HEK293 (cell line): ENCODE data around the gene PPP2R3A.

Experiments
- MEIS1 ChIP-seq: sonication (generic); formaldehyde crosslinking; IDR thresholded peaks from 2 replicates; pipeline ENCODE4 v1.8.1; 2022; ENCODE audit warnings: missing genetic modification reagents, mild to moderate bottlenecking, borderline replicate concordance
- PATZ1 ChIP-seq: fragments of 450-650 bp; formaldehyde crosslinking; IDR thresholded peaks from 2 replicates; pipeline ENCODE4 v1.5.1; 2016; ENCODE audit warnings: missing biosample characterization, missing genetic modification characterization
- SP2 ChIP-seq: fragments of 450-650 bp; formaldehyde crosslinking; IDR thresholded peaks from 2 replicates; pipeline ENCODE4 v1.5.1; 2016; ENCODE audit warnings: missing biosample characterization, missing genetic modification characterization
- YY1 ChIP-seq: fragments of 450-650 bp; formaldehyde crosslinking; IDR thresholded peaks from 2 replicates; pipeline ENCODE4 v1.5.1; 2018; ENCODE audit warnings: missing biosample characterization, missing genetic modification characterization
- YY2 ChIP-seq: fragments of 450-650 bp; formaldehyde crosslinking; IDR thresholded peaks from 2 replicates; pipeline ENCODE4 v1.5.1; 2016; ENCODE audit warnings: missing biosample characterization, missing genetic modification characterization
- ZBTB1 ChIP-seq: fragments of 450-650 bp; formaldehyde crosslinking; IDR thresholded peaks from 2 replicates; pipeline ENCODE4 v1.5.1; 2016; ENCODE audit warnings: missing biosample characterization, missing genetic modification characterization
- ZNF274 ChIP-seq, 2 experiments: fragments of 200-500 bp in 1 of 2; fragments of 450-650 bp in 1 of 2; sonication (Bioruptor generic) in 1 of 2; formaldehyde crosslinking in 1 of 2; IDR thresholded peaks; 2 replicates each; pipeline versions ENCODE4 v1.5.1 to v1.6.1; 2014 to 2016; ENCODE audit warnings: borderline replicate concordance in 1 of 2, inconsistent platforms in 1 of 2, low read length in 1 of 2, missing biosample characterization in 1 of 2, missing genetic modification characterization in 1 of 2
- ZNF558 ChIP-seq: fragments of 450-650 bp; formaldehyde crosslinking; IDR thresholded peaks from 2 replicates; pipeline ENCODE4 v1.5.1; 2016; ENCODE audit warnings: missing biosample characterization, missing genetic modification characterization
- ZNF660 ChIP-seq: fragments of 450-650 bp; IDR thresholded peaks from 2 replicates; pipeline ENCODE4 v1.5.1; 2018; ENCODE audit warnings: missing biosample characterization, mild to moderate bottlenecking, missing genetic modification characterization
- ZNF670 ChIP-seq: fragments of 450-650 bp; formaldehyde crosslinking; IDR thresholded peaks from 2 replicates; pipeline ENCODE4 v1.5.1; 2016; ENCODE audit warnings: missing biosample characterization, missing genetic modification characterization, low read depth
- ZNF768 ChIP-seq: fragments of 450-650 bp; formaldehyde crosslinking; IDR thresholded peaks from 2 replicates; pipeline ENCODE4 v1.5.1; 2018; ENCODE audit warnings: missing biosample characterization, mild to moderate bottlenecking, missing genetic modification characterization
- TF ChIP-seq, protein P1 (sequence below): fragments of 450-650 bp; formaldehyde crosslinking; IDR thresholded peaks from 2 replicates; pipeline ENCODE4 v1.5.1; 2016; ENCODE audit warnings: missing biosample characterization, missing genetic modification characterization
- TF ChIP-seq, protein P2 (sequence below): fragments of 450-650 bp; formaldehyde crosslinking; IDR thresholded peaks from 2 replicates; pipeline ENCODE4 v1.5.1; 2016; ENCODE audit warnings: missing biosample characterization, missing genetic modification characterization
- TF ChIP-seq, protein P3 (sequence below): fragments of 450-650 bp; formaldehyde crosslinking; optimal IDR thresholded peaks from 2 replicates; pipeline ENCODE3; 2016; ENCODE audit warnings: missing biosample characterization, mild to moderate bottlenecking, missing genetic modification characterization

GRCh38 chr3:136161516-136161915, 196.0 kb downstream of the PPP2R3A start:
- TF ChIP-seq, protein P1, sequence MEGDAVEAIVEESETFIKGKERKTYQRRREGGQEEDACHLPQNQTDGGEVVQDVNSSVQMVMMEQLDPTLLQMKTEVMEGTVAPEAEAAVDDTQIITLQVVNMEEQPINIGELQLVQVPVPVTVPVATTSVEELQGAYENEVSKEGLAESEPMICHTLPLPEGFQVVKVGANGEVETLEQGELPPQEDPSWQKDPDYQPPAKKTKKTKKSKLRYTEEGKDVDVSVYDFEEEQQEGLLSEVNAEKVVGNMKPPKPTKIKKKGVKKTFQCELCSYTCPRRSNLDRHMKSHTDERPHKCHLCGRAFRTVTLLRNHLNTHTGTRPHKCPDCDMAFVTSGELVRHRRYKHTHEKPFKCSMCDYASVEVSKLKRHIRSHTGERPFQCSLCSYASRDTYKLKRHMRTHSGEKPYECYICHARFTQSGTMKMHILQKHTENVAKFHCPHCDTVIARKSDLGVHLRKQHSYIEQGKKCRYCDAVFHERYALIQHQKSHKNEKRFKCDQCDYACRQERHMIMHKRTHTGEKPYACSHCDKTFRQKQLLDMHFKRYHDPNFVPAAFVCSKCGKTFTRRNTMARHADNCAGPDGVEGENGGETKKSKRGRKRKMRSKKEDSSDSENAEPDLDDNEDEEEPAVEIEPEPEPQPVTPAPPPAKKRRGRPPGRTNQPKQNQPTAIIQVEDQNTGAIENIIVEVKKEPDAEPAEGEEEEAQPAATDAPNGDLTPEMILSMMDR (tag by site-specific recombination), result no peak
- TF ChIP-seq ZNF274 (IDR thresholded peaks at IDR 0.05; ENCODE audit: low read length) (no peak), ZNF274 (tag by site-specific recombination; IDR thresholded peaks at IDR 0.05; ENCODE audit: borderline replicate concordance) (no peak), MEIS1 (CRISPR knock-in tag) (no peak), YY1 (tag by site-specific recombination) (no peak), PATZ1 (tag by site-specific recombination) (no peak), ZNF768 (tag by site-specific recombination) (no peak), ZNF660 (tag by site-specific recombination) (no peak), ZBTB1 (tag by site-specific recombination) (no peak), ZNF558 (no peak), ZNF670 (tag by site-specific recombination) (no peak), SP2 (tag by site-specific recombination) (no peak), YY2 (no peak)
- TF ChIP-seq, protein P2, sequence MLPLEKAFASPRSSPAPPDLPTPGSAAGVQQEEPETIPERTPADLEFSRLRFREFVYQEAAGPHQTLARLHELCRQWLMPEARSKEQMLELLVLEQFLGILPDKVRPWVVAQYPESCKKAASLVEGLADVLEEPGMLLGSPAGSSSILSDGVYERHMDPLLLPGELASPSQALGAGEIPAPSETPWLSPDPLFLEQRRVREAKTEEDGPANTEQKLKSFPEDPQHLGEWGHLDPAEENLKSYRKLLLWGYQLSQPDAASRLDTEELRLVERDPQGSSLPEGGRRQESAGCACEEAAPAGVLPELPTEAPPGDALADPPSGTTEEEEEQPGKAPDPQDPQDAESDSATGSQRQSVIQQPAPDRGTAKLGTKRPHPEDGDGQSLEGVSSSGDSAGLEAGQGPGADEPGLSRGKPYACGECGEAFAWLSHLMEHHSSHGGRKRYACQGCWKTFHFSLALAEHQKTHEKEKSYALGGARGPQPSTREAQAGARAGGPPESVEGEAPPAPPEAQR (tag by site-specific recombination), result no peak
- TF ChIP-seq, protein P3, sequence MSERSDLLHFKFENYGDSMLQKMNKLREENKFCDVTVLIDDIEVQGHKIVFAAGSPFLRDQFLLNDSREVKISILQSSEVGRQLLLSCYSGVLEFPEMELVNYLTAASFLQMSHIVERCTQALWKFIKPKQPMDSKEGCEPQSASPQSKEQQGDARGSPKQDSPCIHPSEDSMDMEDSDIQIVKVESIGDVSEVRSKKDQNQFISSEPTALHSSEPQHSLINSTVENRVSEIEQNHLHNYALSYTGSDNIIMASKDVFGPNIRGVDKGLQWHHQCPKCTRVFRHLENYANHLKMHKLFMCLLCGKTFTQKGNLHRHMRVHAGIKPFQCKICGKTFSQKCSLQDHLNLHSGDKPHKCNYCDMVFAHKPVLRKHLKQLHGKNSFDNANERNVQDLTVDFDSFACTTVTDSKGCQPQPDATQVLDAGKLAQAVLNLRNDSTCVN (tag by site-specific recombination), result no peak
